Activated T-cell treated with anti-CD3 and anti-CD28 coated beads, Interleukin-2, amount 50 U/mL, for 72 hours (primary cell): Measurements from ENCODE around the gene WIPI1. TPM values are rescaled to one million over a fixed set of nuclear protein-coding genes. Genes with fewer than 3 reads are reported as not detected.
A peak's percentile ranks its signal among the peaks of the same experiment; 100 is the strongest.

Experiments
- ATAC-seq, 2 donors: fragments of 150-1000 bp; cut with Tn5 transposase; replicated peaks in 1 of 2; 2 replicates each; pipeline ENCODE4 v1.10.0; 2021; ENCODE audit warnings: moderate library complexity in 2 of 2, mild to moderate bottlenecking in 1 of 2
- DNase-seq, 2 donors: peaks; one replicate each; pipeline ENCODE4 v3.0.0; 2021 to 2022; ENCODE audit warnings: mixed read lengths in 1 of 2
- H3K27ac Mint-ChIP-seq: one replicate; pipeline ENCODE4 v1.8.0; 2022; ENCODE audit warnings: mild to moderate bottlenecking, moderate library complexity, mixed read lengths
- H3K27me3 Mint-ChIP-seq: one replicate; pipeline ENCODE4 v1.8.0; 2022; ENCODE audit warnings: low read depth, mixed read lengths
- H3K36me3 Mint-ChIP-seq, 2 donors: one replicate each; pipeline ENCODE4 v1.8.0; 2022; ENCODE audit warnings: mixed read lengths in 2 of 2, mild to moderate bottlenecking in 1 of 2; ENCODE audit not compliant: insufficient read depth in 2 of 2
- H3K4me1 Mint-ChIP-seq: one replicate; pipeline ENCODE4 v1.8.0; 2022; ENCODE audit warnings: low read depth, mixed read lengths
- H3K4me3 Mint-ChIP-seq, 2 donors: one replicate each; pipeline ENCODE4 v1.8.0; 2022; ENCODE audit warnings: mild to moderate bottlenecking in 2 of 2, mixed read lengths in 2 of 2, moderate library complexity in 2 of 2
- H3K9me3 Mint-ChIP-seq, 2 donors: one replicate each; pipeline ENCODE4 v1.8.0; 2022; ENCODE audit warnings: mixed read lengths in 2 of 2
- total RNA-seq, 2 donors: library from RNA; stranded (reverse); gene quantifications; one replicate each; pipeline ENCODE4 v1.2.3, GENCODE V29; 2022

WIPI1 gene
- total RNA-seq, 2 donors from 2014 or later: 61.0 to 85.8 TPM

- Mint-ChIP-seq H3K4me3 (no peak overlapping the region), H3K27me3 (peaks cover 34% of the 10 kb centered on the region), H3K27ac (no peak overlapping the region)
These were observed 23.6 kb upstream of the WIPI1 start for GRCh38 chr17:68480885-68481284.

GRCh38 chr17:68470961-68471360, 13.7 kb upstream of the WIPI1 start:
- H3K4me1 Mint-ChIP-seq: peaks cover 3% of the 10 kb centered on the region
- ATAC-seq (no peak), DNase-seq (no peak)
- no peak overlapping the region for H3K27ac Mint-ChIP-seq
- no peak overlapping the region for H3K4me3 Mint-ChIP-seq
- no peaks in the 10 kb centered on the region for H3K9me3 Mint-ChIP-seq
- peaks cover 23% of the 10 kb centered on the region for H3K27me3 Mint-ChIP-seq
- no peaks in the 10 kb centered on the region for H3K36me3 Mint-ChIP-seq

More at GRCh38 chr17:68480885-68481284, 23.6 kb upstream of the WIPI1 start:
- H3K36me3 Mint-ChIP-seq: peaks cover 5 to 6% of the 10 kb centered on the region in 2 donors
- H3K4me1 Mint-ChIP-seq: peaks cover 3% of the 10 kb centered on the region
- ATAC-seq (no peak), DNase-seq (no peak)
- H3K9me3 Mint-ChIP-seq: peaks cover 0 to 4% of the 10 kb centered on the region in 2 donors

GRCh38 chr17:68468788-68469187, 11.5 kb upstream of the WIPI1 start:
- Mint-ChIP-seq H3K4me1 (peaks cover 8% of the 10 kb centered on the region), H3K27me3 (peaks cover 23% of the 10 kb centered on the region), H3K9me3 (no peaks in the 10 kb centered on the region), H3K27ac (no peak overlapping the region), H3K4me3 (no peak overlapping the region), H3K36me3 (no peaks in the 10 kb centered on the region)
- DNase-seq (no peak), ATAC-seq (no peak)

DNA sequence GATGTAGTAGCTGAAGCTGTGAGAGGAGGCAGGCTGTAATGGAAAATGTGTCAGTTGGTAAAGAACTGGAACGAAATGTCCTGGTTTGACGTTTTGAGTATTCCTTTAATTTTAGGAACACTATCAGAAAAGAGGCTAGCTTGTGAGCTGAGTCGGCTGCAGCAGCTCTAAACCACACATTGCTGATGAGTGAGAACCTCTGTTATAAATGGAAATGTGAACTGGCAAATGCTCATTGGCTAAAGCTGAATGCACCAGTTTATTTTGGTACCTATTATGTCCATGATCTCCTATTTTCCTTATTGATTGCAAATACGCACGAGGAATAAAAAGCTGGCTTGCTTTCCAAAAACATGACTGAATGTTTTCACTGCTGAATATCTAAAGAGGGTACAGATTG, 11.0 kb upstream of the WIPI1 start:
- no peak for ATAC-seq
- no peak overlapping the region for H3K27ac Mint-ChIP-seq
- H3K4me1 Mint-ChIP-seq: peaks cover 11% of the 10 kb centered on the region
- no peaks in the 10 kb centered on the region for H3K9me3 Mint-ChIP-seq
- DNase-seq: no peak
- no peaks in the 10 kb centered on the region for H3K36me3 Mint-ChIP-seq
- H3K4me3 Mint-ChIP-seq: no peak overlapping the region
- H3K27me3 Mint-ChIP-seq: peaks cover 23% of the 10 kb centered on the region

GRCh38 chr17:68463211-68464019, 6.1 kb upstream of the WIPI1 start:
- no peaks in the 10 kb centered on the region for H3K9me3 Mint-ChIP-seq
- H3K36me3 Mint-ChIP-seq: no peaks in the 10 kb centered on the region
- peak overlapping the region in 1 of 2 donors; percentile 60 for H3K4me3 Mint-ChIP-seq

DNA sequence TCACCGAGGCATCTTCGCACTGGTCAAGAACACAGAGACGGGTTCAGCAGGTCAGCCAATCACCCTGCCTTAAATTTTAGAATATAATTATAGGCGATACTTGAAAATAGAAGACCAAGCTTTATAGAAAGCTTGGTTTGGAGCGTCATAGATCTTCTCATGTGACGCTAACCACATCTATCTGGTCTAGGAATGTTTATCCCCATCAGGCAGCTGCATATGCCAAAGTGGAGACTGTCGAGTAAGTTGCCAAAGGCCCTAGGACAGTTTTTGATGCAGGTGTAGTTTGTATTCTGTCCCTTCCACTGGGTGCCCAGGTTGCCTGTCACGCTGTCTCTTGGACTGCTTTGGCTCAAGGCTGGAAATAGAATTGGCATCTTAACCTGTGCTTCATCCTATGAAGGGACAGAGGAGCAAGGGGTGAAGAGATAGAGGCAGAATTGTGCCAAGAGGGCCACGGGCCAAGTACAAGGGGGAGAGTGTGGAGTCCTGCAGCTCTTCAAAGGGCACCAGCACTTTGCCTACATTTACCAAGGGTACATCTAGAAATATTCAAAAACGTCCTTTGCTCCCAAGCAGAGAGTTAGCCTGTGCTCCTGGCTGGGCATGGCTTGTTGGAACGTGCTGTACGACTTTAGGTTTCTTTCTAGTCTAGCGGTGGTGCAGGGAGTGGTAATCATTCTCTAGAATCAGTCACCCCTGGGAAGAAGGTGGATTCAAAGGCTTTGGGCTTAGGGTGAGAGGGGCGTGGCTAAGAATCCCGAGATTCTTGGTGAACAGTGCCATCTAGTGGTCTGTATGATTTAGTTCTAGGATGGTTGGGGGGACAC, 5.3 kb upstream of the WIPI1 start:
- DNase-seq: peak; percentile 80 to 82
- peak overlapping the region; percentile 99 for H3K27ac Mint-ChIP-seq

More at GRCh38 chr17:68463211-68464019, 6.1 kb upstream of the WIPI1 start:
- no peak for DNase-seq
- peaks cover 11% of the 10 kb centered on the region for H3K27me3 Mint-ChIP-seq
- peaks cover 60% of the 10 kb centered on the region for H3K4me1 Mint-ChIP-seq
- no peak for ATAC-seq
- peak overlapping the region; percentile 99 for H3K27ac Mint-ChIP-seq

GRCh38 chr17:68461589-68461988, 4.3 kb upstream of the WIPI1 start:
- H3K4me1 Mint-ChIP-seq: peaks cover 69% of the 10 kb centered on the region
- peak; percentile 71 to 74 for DNase-seq
- peak overlapping the region; percentile 99 for H3K27ac Mint-ChIP-seq
- no peaks in the 10 kb centered on the region for H3K27me3 Mint-ChIP-seq
- peak; percentile 8 to 22 for ATAC-seq
- peaks cover 0 to 2% of the 10 kb centered on the region in 2 donors for H3K36me3 Mint-ChIP-seq
- no peaks in the 10 kb centered on the region for H3K9me3 Mint-ChIP-seq
- peak overlapping the region; percentile 66 to 92 for H3K4me3 Mint-ChIP-seq

More for the DNA sequence above, 5.3 kb upstream of the WIPI1 start:
- Mint-ChIP-seq H3K27me3 (peaks cover 4% of the 10 kb centered on the region), H3K4me3 (peak overlapping the region; percentile 60 to 71), H3K36me3 (no peaks in the 10 kb centered on the region), H3K4me1 (peaks cover 66% of the 10 kb centered on the region), H3K9me3 (no peaks in the 10 kb centered on the region)
- peak; percentile 58 to 61 for ATAC-seq

- H3K27ac Mint-ChIP-seq: peak overlapping the region; percentile 99
- H3K4me1 Mint-ChIP-seq: peaks cover 72% of the 10 kb centered on the region
- peaks cover 0 to 5% of the 10 kb centered on the region in 2 donors for H3K36me3 Mint-ChIP-seq
- H3K27me3 Mint-ChIP-seq: no peaks in the 10 kb centered on the region
- H3K4me3 Mint-ChIP-seq: peak overlapping the region; percentile 66 to 92
- no peaks in the 10 kb centered on the region for H3K9me3 Mint-ChIP-seq
- peak; percentile 53 to 59 for DNase-seq
- ATAC-seq: peak; percentile 11 to 30
These were observed 3.8 kb upstream of the WIPI1 start for GRCh38 chr17:68461122-68461539.

DNA sequence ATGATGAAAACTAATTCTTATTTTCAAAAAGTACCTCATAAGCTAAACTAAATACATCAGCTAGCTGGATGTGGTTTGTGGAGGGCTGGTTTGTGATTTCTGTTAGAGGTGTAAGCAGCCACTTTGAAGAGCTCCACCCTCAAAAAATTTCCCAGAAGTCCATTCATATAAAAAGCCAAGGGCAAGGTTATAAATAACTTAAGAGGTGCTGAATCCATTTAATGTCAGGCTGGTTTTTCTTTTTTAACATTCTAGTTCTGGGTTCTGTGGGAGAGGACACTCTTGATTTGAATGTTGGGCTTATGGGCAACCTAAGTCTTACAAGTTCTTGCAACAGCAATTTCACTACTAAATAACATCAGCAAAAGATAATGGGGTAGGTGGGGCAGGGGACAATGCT, 3.4 kb upstream of the WIPI1 start:
- Mint-ChIP-seq H3K4me1 (peaks cover 72% of the 10 kb centered on the region), H3K9me3 (no peaks in the 10 kb centered on the region), H3K27ac (peak overlapping the region; percentile 99), H3K36me3 (peaks cover 0 to 7% of the 10 kb centered on the region in 2 donors), H3K27me3 (no peaks in the 10 kb centered on the region), H3K4me3 (peak overlapping the region; percentile 66 to 92)
- ATAC-seq (peak; percentile 28 to 35), DNase-seq (peak; percentile 60 to 73)

DNA sequence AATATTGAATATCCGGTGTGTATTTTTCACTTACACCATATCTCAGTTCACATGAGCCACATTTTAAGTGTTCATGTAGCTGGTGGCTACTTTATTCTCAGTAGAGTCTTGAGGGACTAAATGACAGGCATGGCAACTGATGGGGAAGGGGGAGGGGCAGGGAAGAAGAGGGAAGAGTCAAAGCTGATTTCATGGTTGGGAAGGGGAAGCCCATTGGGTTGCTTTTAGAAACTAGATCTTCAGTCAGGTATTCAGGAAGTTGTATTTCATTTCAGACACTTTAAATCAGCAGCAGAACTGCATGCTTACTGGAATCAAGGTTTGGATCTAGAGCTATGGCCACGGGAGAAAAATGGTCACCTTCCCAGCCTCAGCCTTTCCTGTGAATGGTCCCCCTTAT, 2.9 kb upstream of the WIPI1 start:
- peak overlapping the region; percentile 66 to 92 for H3K4me3 Mint-ChIP-seq

DNA sequence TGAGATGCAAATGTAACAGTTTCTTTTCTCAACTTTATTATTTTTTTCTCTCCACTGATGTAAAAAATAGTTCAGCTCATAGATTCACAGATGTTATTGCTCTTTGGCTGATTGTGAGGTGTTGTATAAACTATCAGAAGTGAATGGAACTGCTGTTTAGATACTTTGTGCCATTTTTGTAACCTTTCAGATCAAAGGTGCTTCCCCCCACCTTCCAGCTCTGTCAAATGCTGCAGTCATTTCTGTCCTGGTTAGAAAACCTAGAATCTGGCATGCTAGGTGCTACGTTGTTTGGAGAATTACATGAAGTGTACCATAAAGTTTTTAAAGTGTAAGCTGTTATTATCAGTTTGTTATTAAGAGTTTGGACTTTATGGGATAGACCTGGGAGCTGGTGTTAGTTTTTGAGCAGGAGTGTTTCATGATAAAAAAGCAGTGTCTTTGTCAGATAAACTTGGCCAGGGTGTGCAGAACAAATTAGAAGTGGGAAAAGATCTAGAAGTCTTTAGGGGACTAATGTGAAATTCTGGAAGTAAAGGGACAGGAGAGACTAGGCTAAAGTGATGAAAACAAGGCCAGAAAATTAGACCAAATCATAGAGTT, 1.8 kb upstream of the WIPI1 start:
- Mint-ChIP-seq H3K36me3 (peaks cover 0 to 7% of the 10 kb centered on the region in 2 donors), H3K27ac (peak overlapping the region; percentile 99), H3K4me3 (peak overlapping the region; percentile 92 to 96), H3K27me3 (no peaks in the 10 kb centered on the region), H3K4me1 (peaks cover 82% of the 10 kb centered on the region), H3K9me3 (no peaks in the 10 kb centered on the region)
- ATAC-seq (no peak), DNase-seq (peak; percentile 43 to 58)

More for the DNA sequence above, 2.9 kb upstream of the WIPI1 start:
- ATAC-seq (no peak), DNase-seq (peak; percentile 51 to 63)
- no peaks in the 10 kb centered on the region for H3K9me3 Mint-ChIP-seq
- H3K4me1 Mint-ChIP-seq: peaks cover 75% of the 10 kb centered on the region
- no peaks in the 10 kb centered on the region for H3K27me3 Mint-ChIP-seq
- H3K27ac Mint-ChIP-seq: peak overlapping the region; percentile 99
- peaks cover 0 to 7% of the 10 kb centered on the region in 2 donors for H3K36me3 Mint-ChIP-seq

GRCh38 chr17:68458260-68459036, 1.2 kb upstream of the WIPI1 start:
- peak overlapping the region; percentile 92 to 96 for H3K4me3 Mint-ChIP-seq
- DNase-seq (peak; percentile 45 to 56), ATAC-seq (peak; percentile 4 to 7)
- H3K36me3 Mint-ChIP-seq: peaks cover 0 to 7% of the 10 kb centered on the region in 2 donors
- H3K27ac Mint-ChIP-seq: peak overlapping the region; percentile 99
- H3K27me3 Mint-ChIP-seq: no peaks in the 10 kb centered on the region
- H3K4me1 Mint-ChIP-seq: peaks cover 81% of the 10 kb centered on the region
- H3K9me3 Mint-ChIP-seq: no peaks in the 10 kb centered on the region
